ENCODE results near the gene PRR23E.

- TF ChIP-seq CTCF (conservative IDR thresholded peaks at IDR 0.05; ENCODE audit: low read length) (no peak), EZH2phosphoT487 (IDR thresholded peaks at IDR 0.05; ENCODE audit: borderline replicate concordance, low read depth, low read length) (no peak)
These were observed 27.9 kb upstream of the PRR23E start for GRCh38 chr3:127165036-127165435.
